ENCODE measurements around the gene MYCBPAP.

MYCBPAP gene

DNA sequence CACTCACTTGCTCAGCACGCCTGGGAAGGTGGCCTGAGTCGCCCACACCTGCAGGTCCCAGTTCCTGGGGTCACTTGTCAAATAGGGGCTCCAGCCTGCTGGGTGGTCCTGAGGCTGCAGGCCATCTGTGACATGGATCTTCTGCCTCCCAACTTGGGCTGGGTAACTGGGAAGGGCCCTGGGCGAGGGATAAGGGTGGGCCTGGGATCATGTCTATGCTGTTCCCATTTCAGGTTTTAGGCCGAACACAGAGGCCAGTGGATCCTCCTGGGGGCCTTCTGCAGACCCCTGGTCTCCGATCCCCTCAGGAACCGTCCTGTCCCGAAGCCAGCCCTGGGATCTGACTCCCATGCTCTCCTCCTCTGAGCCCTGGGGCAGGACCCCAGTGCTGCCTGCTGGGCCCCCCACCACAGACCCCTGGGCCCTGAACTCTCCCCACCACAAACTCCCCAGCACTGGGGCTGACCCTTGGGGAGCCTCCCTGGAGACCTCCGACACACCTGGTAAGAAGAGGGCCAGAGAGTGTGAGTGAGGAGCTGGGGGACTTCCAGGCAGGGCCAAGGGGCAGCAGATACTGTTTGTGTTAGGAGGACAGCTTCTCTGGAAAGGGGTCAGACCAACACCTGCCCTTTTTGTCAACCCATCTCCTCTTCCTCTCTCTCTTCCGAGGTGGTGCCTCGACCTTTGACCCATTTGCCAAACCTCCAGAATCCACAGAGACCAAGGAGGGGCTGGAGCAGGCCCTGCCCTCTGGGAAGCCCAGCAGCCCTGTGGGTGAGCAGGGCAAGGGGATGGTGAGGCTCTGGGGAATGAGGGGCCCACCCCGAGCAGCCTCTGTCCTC lies 32.5 kb downstream of the MYCBPAP start:
- Histone ChIP-seq H3K4me3 (ENCODE audit: low read depth, low read length) (no peak overlapping the region), H3K27ac (no peak overlapping the region), H3K27me3 (replicated peaks) (no peaks in the 10 kb centered on the region), H3K36me3 (replicated peaks) (no peaks in the 10 kb centered on the region)
- no peak for DNase-seq
- TF ChIP-seq, protein P1, sequence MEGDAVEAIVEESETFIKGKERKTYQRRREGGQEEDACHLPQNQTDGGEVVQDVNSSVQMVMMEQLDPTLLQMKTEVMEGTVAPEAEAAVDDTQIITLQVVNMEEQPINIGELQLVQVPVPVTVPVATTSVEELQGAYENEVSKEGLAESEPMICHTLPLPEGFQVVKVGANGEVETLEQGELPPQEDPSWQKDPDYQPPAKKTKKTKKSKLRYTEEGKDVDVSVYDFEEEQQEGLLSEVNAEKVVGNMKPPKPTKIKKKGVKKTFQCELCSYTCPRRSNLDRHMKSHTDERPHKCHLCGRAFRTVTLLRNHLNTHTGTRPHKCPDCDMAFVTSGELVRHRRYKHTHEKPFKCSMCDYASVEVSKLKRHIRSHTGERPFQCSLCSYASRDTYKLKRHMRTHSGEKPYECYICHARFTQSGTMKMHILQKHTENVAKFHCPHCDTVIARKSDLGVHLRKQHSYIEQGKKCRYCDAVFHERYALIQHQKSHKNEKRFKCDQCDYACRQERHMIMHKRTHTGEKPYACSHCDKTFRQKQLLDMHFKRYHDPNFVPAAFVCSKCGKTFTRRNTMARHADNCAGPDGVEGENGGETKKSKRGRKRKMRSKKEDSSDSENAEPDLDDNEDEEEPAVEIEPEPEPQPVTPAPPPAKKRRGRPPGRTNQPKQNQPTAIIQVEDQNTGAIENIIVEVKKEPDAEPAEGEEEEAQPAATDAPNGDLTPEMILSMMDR (IDR thresholded peaks at IDR 0.05; ENCODE audit: low read depth, low read length, missing control alignments) = no peak
- in situ Hi-C loops (cut with HindIII; ENCODE audit: low pct_ligation_motif_present, low sequenced_read_pairs) = no loop called here

DNA sequence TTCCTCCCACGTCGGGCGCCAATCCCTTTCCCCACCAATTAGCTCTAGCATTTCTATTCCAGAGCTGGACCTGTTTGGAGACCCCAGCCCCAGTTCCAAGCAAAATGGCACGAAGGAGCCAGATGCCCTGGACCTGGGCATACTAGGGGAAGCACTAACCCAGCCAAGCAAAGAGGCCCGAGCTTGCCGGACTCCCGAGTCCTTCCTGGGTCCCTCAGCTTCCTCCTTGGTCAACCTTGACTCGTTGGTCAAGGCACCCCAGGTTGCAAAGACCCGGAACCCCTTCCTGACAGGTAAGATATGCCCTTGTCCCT lies 33.1 kb downstream of the MYCBPAP start:
- TF ChIP-seq, protein P1 (IDR thresholded peaks at IDR 0.05; ENCODE audit: low read depth, low read length, missing control alignments) = no peak
- Histone ChIP-seq H3K4me3 (ENCODE audit: low read depth, low read length) (peak overlapping the region; percentile 54), H3K36me3 (replicated peaks) (no peaks in the 10 kb centered on the region), H3K27ac (no peak overlapping the region), H3K27me3 (replicated peaks) (no peaks in the 10 kb centered on the region)
- in situ Hi-C loops (cut with HindIII; ENCODE audit: low pct_ligation_motif_present, low sequenced_read_pairs) = no loop called here
- no peak for DNase-seq

DNA sequence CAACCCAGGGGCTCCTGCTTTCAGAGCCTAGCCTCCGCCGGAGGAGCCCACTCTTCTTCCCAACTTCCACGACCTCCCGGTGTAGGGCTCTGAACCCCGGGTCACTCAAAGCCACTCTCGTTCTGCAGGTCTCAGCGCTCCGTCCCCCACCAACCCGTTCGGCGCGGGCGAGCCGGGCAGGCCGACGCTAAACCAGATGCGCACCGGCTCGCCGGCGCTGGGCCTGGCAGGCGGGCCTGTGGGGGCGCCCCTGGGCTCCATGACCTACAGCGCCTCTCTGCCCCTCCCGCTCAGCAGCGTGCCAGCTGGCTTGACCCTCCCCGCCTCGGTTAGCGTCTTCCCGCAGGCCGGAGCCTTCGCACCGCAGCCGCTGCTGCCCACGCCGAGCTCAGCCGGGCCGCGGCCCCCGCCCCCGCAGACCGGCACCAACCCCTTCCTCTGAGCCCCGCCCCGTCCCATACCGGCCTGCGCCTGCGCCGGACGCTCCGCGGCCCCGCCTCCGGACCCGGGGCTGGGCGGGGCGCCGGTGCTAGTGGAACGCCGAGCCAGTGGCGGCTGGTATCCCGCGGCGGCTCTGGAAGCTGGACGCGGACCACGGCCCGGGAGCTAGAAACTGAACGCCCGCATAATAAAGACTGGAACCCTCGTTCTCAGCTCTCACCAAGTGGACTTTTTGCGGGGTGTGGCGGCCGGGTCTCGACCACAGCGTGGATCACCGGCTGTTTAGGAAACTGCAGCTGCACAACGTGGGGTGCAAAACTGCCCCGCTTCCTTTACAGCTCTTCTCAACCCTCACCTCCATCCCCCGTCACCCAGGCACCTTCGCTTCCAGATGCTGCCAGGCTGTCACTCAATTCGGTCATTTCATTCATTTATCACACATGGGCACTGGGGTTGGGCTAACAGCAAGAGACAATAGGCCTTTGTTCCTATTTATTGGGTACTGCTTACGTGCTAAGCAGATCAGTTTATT lies 33.8 kb downstream of the MYCBPAP start:
- peak overlapping the region; percentile 66 for H3K4me3 ChIP-seq (ENCODE audit: low read depth, low read length)
- TF ChIP-seq, protein P1 (IDR thresholded peaks at IDR 0.05; ENCODE audit: low read depth, low read length, missing control alignments) = peak; percentile 19
- H3K27ac ChIP-seq = no peak overlapping the region
- in situ Hi-C loops (cut with HindIII; ENCODE audit: low pct_ligation_motif_present, low sequenced_read_pairs) = no loop called here
- H3K27me3 ChIP-seq (replicated peaks) = no peaks in the 10 kb centered on the region
- no peaks in the 10 kb centered on the region for H3K36me3 ChIP-seq (replicated peaks)
- DNase-seq = peak; percentile 60

DNA sequence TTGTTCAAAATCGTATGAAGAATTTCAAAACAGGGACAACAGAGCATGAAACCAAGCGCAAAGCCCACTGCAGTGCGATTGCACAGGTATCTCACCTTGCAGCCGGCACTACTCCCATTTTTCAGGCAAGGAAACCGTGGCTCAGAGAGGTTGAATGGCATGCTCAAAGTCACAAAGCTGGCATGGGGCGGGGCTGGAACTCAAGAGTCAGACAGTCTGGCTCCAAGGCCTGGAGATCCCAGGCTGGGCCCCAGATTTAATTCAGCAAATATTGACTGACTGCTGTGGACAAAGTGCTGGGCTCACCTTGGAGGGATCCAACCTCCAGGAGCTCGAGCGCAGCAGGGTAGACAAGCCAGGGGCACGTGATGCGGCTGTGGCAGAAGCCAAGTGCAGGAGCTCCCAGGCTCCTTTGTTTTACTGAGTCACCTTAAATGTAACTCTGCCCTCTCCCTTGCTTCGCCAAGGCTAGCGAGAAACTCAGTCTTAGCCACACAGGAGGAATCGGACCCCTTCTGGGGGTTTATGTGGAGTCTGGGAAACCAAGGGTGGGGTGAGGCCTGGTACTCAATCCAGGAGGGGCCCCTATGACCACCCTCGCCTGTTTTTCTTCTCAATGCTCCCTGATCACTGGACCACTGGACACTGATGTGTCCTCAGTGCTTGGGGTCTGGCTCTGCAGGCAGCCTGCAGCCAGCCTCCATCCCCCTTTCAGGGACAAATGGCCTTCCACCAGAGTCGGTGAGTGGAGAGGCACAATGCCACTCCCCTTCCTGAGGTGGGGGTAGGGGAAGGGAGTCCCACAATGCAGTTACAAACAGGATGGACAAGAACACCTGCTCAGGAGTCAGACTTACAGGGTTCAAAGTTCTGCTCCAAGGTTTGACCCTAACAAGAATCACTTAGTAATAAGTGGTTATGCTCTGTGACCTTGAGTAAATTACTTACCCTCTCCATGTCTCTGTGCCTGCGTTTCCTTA lies 34.8 kb downstream of the MYCBPAP start:
- TF ChIP-seq, protein P1 (IDR thresholded peaks at IDR 0.05; ENCODE audit: low read depth, low read length, missing control alignments) = no peak
- H3K36me3 ChIP-seq (replicated peaks) = no peaks in the 10 kb centered on the region
- H3K4me3 ChIP-seq (ENCODE audit: low read depth, low read length) = no peak overlapping the region
- no peak for DNase-seq
- H3K27me3 ChIP-seq (replicated peaks) = no peaks in the 10 kb centered on the region
- in situ Hi-C loops (cut with HindIII; ENCODE audit: low pct_ligation_motif_present, low sequenced_read_pairs) = no loop called here
- no peak overlapping the region for H3K27ac ChIP-seq

DNA sequence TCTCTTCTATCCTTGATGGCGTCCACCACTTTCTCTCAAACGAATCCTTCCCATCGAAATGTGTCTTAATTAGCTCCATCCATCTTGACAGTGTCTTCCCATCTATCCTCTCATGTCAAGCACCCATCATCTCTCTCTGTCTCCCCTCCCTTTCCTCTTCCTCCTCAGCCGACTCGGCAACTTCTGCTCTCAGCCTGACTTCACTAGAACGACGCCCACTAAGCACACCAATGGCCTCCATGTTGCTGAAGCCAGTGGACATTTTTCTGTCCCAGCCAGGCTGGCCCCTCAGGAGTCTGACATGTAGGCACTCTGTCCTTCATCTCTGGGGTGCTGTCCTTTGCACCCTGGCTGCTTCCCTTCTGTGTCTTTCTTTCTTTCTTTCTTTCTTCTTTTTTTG lies 36.3 kb downstream of the MYCBPAP start:
- in situ Hi-C loops (cut with HindIII; ENCODE audit: low pct_ligation_motif_present, low sequenced_read_pairs) = no loop called here
- no peak overlapping the region for H3K27ac ChIP-seq
- no peaks in the 10 kb centered on the region for H3K27me3 ChIP-seq (replicated peaks)
- no peak overlapping the region for H3K4me3 ChIP-seq (ENCODE audit: low read depth, low read length)
- H3K36me3 ChIP-seq (replicated peaks) = no peaks in the 10 kb centered on the region
- TF ChIP-seq, protein P1 (IDR thresholded peaks at IDR 0.05; ENCODE audit: low read depth, low read length, missing control alignments) = no peak
- DNase-seq = no peak
